Left renal cortex interstitium (tissue), 4 donors: ENCODE results near the gene SH3TC2. TPM values are rescaled to one million over a fixed set of nuclear protein-coding genes. Genes with fewer than 3 reads are reported as not detected.

ENCODE experiments used
- DNase-seq, 4 donors: peaks; one replicate each; pipeline ENCODE4 v3.0.0-alpha.2; 2013; ENCODE audit warnings: low read depth in 4 of 4, low spot score in 2 of 4, missing footprints in 1 of 4
- polyA plus RNA-seq, 4 donors: library from polyadenylated mRNA; unstranded; fragments of 120-200 nt; gene quantifications; one replicate each; pipeline ENCODE4 v1.2.1, GENCODE V29; 2013; ENCODE audit not compliant: insufficient read length in 4 of 4

SH3TC2 gene
- polyA plus RNA-seq, 4 donors: 0.46 to 1.3 (median 1.1) TPM

- no peak for DNase-seq
These were observed 1.5 kb downstream of the SH3TC2 start for GRCh38 chr5:149061341-149061740.

- DNase-seq: no peak
These were observed 2.5 kb downstream of the SH3TC2 start for GRCh38 chr5:149060325-149060724.

DNA sequence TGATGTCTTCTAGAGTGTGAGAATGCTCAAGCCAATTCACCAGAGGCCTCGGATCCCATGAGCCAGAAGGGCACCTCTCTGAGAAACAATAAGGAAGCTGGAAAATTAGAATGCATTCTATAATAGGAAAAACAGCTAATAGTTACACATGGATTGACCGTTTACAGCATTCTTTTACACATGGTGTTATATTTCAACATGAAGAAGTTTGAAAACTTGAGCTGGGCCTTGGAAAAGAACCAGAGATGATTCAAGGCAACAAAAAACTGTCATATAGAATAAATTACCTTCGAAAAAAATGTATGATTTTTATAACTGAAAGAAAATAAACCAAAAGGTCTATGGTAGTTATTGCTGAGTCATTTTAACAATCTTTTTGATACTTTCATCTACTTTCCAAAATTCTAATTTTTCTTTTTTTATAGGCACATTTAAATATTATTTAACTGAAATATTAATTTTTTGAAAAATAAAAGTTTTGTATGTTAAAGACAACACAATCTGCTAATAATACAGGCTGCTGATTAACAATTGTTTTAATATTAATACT, 6.2 kb downstream of the SH3TC2 start:
- no peak for DNase-seq

- no peak for DNase-seq
These were observed 8.4 kb downstream of the SH3TC2 start for GRCh38 chr5:149054416-149054815.

- no peak for DNase-seq
These were observed 9.7 kb downstream of the SH3TC2 start for GRCh38 chr5:149053072-149053695.

DNA sequence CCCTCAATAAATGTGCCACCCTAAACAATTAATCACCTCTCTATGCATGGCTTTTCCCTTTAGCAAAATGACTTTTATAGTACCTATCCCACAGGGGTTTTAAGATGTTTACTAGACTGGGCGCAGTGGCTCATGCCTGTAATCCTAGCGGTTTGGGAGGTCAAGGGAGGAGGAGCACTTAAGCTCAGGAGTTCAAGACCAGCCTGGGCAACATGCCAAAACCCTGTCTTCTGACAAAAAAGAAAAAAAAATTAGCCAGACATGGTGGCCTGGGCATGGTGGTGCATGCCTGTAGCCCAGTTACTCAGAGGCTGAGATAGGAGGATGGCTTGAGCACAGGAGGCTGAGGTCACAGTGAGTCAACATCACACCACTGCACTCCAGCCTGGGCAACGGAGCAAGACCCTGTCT, 13.5 kb downstream of the SH3TC2 start:
- DNase-seq: no peak

GRCh38 chr5:149048811-149049210, 14.1 kb downstream of the SH3TC2 start:
- DNase-seq: no peak

DNA sequence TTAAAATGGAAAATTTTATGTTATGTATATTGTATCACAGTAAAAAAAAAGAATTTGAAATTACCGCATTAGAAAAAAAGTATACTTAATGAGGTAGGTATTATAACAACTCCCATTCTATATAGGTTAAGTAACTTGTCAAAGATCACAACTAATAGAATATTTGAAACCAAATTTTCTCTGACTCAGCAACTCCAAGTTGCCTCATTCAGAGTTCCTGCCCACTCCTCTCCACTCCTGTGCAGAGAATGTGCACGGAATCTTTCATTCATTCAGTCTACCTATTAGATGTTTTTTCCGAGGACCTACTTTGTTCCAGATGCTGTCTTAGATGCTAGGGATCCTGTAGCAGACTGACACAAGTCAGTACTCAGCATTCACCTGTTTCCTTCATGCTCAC, 15.4 kb downstream of the SH3TC2 start:
- no peak for DNase-seq

DNA sequence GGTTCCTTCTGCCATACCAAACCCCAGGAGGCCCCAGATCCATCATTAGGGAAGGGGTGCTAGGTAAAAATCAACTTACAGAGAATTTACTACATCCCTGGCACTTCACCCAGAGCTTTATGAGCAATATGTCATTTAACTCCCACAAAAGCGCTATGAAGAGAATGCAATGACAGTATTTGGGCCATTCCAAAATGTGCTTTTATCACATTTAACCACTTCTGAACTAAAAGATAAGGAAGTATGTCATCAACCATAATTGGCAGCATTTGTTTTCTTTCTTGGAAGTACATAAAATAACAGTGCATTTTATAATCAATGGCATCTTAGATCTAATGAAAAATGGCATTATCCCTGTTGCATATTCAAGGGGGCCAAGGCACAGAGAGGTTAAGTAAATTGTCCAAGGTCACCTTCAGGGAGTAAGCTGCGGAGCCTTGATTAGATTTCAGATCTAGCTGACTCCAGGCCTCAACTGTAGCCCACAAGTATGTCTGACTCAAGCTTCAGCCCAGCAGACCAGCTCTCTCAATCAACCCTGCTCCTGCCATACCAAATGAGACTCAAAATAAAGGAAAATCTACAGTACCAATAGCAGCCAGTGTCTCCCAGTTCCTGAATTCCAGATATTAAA, 16.5 kb downstream of the SH3TC2 start:
- DNase-seq: no peak

DNA sequence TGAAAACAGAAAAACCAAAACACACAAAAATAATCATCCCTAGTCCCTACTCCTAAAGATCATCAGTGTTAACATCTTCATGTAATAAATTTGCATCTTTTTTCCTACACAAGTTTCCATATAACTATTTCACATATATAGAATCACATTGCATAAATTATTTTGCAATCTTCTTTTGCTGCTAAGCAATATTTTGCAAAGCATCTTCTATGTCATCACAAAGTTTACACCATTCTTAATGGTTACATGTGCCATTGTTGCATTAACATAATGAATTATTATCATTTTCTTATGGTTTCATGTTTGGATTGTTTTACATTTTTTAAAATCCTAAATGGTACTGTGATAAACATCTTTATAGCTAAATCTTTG, 17.8 kb downstream of the SH3TC2 start:
- DNase-seq: no peak

- DNase-seq: no peak
These were observed 18.3 kb downstream of the SH3TC2 start for GRCh38 chr5:149044453-149045088.

- DNase-seq: no peak
These were observed 19.2 kb downstream of the SH3TC2 start for GRCh38 chr5:149043641-149044040.

- DNase-seq: no peak
These were observed 20.0 kb downstream of the SH3TC2 start for GRCh38 chr5:149042865-149043264.

GRCh38 chr5:149041242-149041641, 21.6 kb downstream of the SH3TC2 start:
- DNase-seq: no peak

GRCh38 chr5:149040421-149040820, 22.4 kb downstream of the SH3TC2 start:
- DNase-seq: no peak

GRCh38 chr5:149039506-149039905, 23.4 kb downstream of the SH3TC2 start:
- DNase-seq: no peak

DNA sequence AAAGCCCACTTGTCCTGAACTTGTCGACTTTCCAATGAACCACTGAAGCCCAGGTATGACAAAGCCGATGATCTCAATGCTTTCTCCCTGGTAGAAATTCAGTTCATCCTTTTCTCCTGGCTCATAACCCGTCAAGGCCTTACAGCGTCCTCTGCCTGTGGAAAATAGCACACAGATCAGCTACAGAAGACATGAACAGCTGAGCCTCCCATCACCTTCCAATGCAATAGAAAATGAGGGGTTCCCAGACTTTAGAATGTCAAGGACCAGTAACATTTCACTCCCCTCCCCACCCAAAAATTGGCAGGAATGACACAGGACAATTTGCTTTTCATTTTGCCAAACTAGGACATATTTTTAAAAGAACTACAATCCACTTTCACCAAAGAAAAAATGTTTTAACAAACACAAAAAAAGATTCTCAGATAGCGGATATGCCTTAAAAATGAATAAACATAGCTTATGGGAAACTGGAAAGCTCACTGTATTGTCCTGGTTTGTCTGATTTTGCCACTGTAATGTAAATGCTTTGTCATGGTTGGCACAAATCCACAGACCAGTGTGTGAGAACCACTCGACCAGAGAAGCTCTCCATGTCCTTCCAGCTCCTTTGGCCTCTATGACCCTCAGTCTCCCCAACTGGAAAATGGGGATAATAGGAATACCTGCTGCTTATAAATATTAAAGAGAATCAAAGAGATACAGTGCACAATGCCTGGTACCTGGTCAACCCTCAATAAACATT, 24.4 kb downstream of the SH3TC2 start:
- DNase-seq: no peak

DNA sequence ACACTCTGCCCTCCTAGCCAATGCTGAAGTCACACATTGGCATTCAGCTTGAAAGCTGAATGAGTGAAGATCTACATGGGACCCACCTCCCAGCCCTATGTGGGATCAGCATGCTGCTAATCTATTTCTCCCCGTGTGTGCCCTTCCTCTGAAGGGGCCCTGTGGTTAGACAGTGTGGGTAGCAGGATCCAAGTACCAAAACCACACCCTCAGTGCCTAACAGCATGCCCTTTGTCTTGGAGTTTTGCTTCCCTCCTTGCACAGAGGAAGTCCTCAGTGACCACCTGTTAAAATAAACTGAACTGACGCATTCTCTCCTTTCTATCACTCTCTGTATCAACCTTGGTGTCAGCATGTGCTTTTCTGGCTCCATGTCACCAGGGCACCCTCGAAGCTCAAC, 25.0 kb downstream of the SH3TC2 start:
- no peak for DNase-seq

DNA sequence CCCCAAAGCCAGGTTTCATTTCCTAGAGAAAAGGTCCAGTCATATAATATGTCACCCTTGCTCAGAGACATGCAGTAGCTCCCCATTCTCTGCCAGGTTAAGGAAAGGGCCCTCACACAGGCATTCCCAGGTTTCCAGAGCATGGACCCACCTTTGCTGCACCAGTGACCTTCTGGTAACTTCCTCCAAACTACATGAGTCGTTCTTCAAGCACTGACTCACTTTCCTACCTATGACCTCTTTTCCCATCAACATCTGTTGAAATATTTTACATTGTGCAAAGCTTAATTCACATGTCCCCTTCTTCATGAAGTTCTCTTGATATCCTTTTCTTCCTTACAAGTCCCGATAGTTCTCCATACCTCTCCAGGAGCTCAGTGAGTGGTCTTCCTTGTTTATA, 25.9 kb downstream of the SH3TC2 start:
- DNase-seq: no peak

- DNase-seq: no peak
These were observed 26.7 kb downstream of the SH3TC2 start for GRCh38 chr5:149036168-149036567.

- peak; percentile 13 to 47 (median 32) for DNase-seq
These were observed 27.5 kb downstream of the SH3TC2 start for GRCh38 chr5:149035372-149035790.
